NCI-H526 treated with DMSO at 0.1 percent for 48 hours (cell line): ENCODE data around the gene PROK1.

Source experiments
- DNase-seq: peaks from one replicate; lab custom pipeline; 2025; lab: John Stamatoyannopoulos, UW

Gene PROK1

DNA sequence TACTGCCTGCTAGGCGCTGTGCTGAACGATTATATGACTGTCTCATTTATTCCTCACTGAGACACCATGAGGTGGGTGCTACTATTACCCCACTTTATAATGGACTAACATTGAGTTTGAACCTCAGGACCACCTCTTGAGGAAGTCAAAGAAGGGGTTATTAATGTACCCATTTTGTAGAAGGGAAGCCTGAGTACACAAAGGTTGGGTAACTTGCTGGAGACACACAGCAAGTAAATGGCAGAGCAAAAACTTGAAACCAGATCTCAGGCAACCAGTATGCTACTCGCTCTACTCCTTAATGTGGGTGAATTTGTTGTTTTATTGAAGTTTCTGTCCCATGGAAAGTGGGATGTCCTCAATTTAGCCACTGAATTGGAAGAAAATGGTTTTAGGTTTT, 37.9 kb downstream of the PROK1 start:
- DNase-seq, result no peak

DNA sequence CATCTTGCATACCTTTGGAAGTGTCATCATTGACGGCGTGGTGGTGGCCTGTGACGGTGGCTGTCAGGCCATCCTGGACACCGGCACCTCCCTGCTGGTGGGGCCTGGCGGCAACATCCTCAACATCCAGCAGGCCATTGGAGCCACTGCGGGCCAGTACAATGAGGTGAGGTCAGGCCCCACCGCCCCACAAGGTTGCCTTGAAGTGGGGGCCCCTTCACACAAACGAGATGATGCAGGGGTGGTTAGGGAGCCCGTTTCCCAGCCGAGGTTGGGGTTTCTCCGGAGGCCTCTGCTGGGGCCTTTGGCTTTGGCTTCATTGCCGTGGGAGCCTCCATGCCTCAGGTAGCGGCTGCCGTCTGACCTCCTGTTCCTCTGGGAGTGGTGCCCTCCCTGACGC, 38.5 kb downstream of the PROK1 start:
- DNase-seq, result no peak

DNA sequence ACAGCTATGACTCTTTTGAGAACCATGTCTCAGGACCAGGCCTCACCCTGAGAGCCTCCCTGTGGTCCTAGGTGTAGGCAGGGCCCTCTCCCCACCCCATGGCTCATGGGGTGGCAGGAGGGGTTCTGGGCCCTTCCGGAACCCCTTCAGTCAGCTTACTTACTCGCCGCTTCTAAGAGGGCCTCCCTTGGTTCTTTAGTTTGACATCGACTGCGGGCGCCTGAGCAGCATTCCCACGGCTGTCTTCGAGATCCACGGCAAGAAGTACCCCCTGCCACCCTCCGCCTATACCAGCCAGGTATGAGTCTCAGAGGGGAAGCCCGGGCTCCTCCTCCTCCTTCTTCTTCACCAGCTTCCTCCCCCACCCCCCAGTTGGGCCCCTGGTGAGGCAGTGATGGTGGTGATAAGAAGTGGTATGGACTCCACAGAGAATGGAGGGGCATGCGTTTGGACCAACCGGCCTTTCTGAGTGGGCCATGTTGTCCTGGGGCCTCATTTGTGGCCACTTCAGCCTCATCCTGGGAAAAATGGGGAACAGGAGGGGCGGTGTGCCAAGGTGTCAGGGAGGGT, 39.1 kb downstream of the PROK1 start:
- DNase-seq, result no peak

DNA sequence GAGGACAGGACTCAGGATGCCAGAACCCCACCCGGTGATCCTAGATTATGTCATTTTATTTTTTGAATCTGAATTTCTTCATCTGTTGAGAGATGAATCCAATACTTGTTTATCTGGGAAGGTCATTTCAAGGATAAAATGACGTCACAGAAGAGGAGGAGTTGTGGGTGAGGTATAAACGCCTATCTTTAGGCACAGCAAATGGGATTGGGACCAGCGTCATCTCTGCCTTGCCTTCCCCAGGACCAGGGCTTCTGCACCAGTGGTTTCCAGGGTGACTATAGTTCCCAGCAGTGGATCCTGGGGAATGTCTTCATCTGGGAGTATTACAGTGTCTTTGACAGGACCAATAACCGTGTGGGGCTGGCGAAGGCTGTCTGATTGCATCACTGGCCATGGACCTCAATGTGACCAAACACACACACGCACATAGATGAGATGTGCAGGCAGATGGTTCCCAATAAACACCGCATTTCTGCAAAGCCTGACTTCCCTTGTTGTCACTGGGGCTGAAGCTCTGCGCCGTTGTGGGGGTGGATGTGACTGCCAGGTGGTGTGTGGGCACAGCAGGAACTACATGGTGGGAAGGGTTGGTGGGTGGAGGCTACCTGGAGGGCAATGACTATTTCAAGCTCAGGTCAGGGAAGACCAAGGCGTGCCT, 40.0 kb downstream of the PROK1 start:
- DNase-seq, result no peak

DNA sequence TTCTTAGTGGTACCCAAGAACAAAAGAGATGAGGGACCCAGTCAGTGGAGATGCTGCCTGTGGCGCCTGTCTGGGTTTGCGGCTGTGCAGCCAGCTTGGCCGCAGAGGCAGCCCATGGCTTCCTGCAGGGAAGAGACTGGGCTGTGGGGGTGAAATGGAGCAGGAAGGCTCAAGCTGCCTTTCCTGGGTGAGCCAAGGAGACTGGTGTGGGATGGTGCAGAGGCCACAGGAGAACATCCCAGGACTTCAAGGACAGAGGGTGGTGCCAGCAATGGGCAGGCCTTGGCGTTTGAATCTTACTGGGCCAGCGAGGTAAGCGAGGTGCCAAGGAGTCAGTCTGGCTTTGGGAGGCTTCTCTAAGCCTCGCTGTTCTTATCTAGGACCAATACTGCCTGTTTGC, 41.6 kb downstream of the PROK1 start:
- no peak for DNase-seq

DNA sequence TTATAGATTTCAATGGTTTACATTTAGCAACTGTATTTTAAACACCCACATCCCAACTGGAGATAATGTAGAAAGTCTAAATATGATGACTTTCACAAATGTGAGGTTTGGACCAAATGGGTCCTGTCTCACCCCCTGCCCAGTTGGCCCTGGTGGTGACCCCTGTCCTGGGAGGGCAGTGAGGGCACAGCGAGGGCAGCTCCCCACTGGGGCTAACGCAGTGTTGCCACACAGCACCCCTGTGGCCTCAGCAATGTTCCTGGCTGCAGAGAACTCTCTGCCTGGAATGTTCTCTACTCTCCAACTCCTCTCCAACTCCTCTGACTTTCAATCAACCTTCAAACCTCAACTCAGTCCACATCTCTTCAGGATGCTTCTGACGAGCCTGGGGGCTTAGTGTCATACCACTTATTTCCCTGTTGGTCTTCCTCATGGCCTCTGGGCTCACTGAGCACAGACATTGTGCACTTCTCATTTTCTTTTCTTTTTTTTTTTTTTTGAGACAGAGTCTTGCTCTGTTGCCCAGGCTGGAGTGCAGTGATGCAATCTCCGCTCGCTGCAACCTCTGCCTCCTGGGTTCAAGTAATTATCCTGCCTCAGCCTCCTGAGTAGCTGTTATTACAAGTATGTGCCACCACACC, 42.2 kb downstream of the PROK1 start:
- DNase-seq, result no peak

DNA sequence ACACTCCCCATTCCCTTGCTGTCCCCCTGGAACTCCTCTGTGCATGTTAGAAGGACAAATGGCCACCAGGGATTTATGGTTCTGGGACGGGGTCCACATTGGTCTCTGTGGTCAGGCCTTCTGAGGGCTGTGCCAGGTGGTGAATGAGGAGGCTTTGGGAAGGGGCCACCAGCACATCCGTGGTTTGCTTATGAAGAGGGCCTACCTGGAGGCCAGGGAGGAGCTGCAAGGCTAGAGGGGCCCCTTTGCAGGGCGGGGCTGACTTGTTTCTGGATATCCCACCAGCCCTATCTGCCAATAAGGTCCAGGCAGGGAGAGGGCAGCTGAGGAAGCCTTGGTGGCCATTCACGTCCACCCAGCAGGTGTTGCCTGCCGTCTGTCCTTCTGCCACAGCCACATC, 43.1 kb downstream of the PROK1 start:
- no peak for DNase-seq

DNA sequence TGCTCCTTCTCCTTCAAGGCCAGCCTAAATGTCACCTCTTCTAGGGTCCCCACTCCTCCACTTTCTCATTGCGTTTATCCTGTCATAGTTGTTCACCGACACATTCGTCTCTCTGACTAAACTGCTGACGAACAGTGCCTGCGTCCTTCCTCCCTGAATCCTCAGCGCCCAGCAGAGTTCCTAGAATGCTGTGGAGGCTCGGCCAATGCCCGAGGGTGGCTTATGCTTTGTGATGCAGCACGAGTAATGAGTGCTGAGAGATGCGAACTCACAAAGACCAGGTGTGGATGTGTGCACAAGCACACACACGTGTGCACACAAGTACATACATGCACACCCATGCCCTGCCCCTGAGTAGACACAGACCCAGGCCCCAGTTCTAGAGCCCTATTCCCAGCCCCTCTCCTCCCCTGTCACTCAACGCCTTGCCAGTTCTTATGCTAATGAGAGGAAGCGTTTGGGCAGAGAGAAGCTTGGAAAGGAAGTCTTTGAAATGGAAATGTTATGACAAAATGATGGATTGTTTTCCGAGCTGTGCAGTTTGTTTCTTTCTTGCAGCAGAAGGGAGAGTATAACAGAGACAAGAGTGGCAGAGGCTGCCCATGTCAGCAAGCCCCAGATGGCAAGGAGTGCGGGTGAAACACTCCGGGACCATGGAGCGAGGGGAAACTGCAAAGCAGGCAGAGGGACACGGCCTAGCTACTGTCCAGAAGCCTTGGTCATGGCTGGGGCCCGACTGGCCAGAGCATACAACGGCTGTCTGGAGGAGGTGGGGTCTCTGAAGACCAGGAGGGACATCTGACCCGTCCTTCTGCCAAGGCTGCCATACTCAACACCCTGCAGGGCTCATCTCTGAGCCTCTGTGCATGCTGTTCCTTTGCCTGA, 43.8 kb downstream of the PROK1 start:
- no peak for DNase-seq

DNA sequence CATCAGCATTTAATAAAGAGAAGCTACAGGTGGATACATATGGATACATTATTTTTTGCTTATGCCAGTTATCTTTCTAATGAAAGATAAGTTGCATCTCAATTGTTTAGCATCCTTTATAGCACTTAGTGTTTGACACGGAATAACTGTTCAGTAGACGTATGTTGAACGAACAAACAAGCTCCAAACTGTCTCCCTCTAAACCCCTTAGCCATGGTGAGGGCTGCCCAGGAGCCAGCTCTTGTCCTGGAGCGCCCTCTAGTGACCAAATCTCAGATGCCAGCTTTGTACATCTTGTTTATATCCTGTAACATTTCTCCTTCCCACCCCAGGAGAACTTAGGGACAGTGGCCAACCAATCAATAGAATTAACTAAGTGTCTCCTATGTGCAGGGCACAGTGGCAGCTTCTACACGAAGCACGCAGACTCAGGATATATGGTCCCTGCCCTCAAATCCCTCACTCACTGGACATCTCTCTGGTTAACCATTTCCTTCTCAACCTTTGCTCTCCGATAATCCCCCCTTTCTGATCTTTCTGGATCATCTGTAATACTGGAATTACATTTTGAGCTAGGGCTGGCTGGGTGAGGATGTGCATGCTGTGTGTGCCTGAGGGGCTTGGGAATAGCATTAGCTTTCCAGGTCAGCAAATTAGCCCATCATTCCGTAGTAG, 45.1 kb downstream of the PROK1 start:
- DNase-seq, result peak; percentile 77

DNA sequence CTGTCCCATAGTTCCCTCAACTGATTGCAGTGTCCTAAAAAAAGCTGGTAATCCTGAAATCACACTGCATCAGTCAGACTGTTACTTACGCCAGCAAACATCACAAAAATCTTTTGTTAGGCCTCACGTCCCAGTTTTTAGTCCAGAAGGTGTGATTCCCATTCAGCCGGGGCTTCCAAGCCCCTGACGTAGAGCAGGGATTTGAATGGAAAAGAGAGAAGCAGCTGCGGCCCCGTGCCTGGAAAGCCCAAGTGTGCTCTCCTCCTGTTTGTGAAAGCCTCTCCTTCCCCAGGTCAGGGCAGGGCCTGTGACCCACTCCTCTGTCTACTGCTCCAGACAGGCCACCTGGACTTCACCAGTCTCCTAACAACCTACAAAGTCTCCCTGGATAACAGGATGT, 47.3 kb downstream of the PROK1 start:
- no peak for DNase-seq

DNA sequence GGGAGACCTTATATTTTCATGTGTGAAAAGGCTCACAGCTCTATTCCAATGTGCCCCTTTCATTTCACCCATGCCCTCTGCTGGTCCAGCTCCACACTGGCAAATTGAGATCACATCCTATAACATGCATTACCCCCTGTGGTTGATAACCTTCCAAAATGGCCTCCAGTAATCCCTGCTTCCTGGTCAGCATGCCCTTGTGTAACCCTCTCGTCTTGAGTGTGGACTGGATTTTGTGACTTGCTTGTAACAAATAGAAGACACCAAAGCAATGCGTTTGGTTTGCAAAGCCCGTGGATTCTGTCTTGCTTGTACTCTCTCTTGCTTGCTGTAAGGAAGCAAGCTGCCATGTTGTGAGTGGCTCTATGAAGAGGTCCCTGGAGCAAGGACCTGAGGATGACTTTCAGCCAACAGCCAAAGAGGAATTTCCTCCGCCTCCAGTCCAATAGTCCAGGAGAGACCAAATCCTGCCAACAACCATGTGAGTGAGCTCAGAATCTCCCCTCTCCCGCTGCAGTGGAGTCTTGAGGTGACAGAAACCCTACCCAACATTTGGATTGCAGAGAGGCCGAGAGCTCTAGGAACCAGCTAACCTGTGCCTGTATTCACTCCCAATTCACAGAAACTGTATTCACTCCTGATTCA, 50.7 kb downstream of the PROK1 start:
- DNase-seq, result no peak

DNA sequence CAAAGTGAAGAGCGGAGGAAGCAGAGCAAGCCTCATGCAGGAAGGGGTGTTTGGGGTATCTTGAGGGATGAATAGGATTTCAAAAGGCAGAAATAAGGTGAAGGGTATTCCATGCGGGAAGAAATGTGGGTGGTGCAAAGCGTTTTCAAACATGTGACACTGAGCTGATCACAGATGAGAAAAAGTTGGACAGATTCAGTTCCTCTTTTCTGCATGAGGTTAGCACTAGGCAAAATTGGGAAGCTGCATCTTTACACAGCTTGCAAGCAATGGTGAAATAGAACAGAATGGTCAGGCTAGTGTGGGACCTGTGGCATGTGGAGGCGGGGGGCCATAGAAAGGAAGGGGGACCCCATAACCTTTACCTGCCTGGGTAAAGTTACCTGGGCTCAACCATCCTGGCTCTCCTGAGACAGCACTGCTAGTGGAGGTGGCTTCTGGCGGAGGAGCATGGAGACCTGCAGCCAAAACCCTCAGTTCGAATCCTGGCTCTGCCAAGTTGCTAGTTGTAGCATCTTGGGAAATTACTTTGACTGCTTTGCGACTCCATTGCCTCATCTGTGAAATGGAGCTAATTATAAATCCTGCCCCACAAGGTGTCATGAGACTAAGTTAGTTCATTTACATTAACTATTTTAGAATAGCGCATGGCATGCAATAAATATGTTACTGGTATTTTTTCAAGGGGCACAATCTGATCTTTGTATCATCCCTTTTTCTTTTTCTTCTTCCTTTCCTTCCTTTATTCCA, 51.6 kb downstream of the PROK1 start:
- DNase-seq, result no peak

DNA sequence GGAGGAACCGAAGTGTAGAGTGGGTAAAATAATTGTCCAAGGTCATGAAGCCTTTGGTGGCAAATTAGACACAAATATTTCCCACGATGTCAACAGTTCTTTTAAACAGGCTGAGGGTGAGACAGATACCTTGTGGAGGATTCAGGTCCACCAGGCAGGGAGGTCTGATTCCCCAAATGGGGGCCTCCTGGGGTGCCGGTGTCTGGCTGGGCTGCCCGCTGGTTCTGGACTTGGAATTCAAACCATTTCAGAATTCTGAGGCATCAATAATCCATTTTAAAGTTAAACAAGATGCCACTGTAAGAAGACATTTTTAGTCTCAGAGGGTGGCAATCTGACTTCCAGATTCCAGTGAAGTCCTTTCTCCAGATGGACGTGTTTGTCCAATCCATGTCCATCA, 52.5 kb downstream of the PROK1 start:
- DNase-seq, result no peak

DNA sequence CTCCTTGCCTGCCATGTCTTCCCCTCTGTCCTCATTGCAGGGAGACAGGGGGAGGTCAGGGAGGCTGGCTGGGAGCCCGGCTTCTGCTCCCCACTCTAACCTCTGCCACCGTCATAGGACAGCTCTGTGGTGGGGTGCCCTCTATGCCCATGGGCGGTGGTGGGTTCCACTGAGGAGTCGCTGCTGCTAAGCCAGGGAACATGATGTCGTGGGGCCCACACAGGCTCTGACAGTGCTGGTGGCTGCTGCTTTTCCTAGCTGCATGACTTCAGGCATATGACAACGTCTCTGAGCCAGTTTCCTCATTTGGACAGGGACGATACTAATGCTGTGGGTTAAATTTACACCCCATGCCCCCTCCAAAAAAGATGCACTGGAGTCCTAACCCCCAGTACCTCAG, 53.3 kb downstream of the PROK1 start:
- no peak for DNase-seq

DNA sequence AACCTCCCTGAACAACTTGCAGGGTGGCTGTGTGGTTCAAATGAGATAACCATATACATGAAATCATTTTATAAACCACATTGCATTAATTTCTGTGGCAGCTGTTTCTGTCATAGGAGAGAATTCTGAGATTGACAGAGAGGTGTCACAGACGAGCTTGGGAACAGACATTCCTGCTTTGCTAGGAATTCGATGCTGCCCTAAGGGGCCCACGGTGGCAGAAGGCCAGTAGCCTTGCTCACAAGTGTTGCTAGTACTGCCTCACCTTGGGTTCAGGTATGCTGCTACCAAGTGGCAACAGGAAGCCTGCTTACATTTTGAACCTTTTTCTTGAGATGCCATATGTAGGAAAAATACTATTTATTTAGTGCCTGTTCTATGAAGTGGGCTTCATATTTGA, 54.6 kb downstream of the PROK1 start:
- DNase-seq, result no peak

DNA sequence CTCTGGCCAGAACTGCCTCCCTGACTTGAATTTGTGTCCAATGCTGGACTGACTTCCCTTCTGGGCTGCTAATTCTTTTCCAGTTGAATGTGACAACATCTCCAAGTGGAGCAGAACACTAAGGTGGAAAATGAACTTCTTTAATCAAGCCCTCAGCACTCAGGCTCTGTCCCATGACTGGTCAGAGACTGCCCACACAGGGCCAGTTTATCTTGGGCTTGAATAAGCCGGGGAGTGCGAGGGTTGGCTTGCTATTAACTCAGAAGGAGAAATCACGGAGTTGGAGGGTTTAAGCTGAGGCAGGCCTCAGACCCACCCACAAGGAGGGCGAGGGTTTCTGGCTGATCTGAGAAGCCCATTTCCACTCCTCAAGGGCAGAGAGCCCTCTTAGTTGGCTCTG, 55.6 kb downstream of the PROK1 start:
- no peak for DNase-seq
